IMR-90 (cell line): ENCODE results near the gene TANK. TPM values are rescaled to one million over a fixed set of nuclear protein-coding genes. Genes with fewer than 3 reads are reported as not detected.

Experiments used
- ATAC-seq: fragments of 200-7000 bp; cut with Tn5 transposase; 2 replicates; pipeline ENCODE4 v1.9.1; 2020; ENCODE audit warnings: low read depth, mild to moderate bottlenecking, moderate library complexity
- BruUV-seq: library from RNA; stranded (reverse); fragments of 400-500 nt; replicated peaks from 2 replicates; lab custom pipeline; 2021; lab: Mats Ljungman, UMichigan
- CTCF ChIA-PET: fragments of 300-600 bp; formaldehyde crosslinking; extraction: SDS; loops from one replicate; lab custom pipeline; 2021; ENCODE audit warnings: antibody characterized with exemption; lab: Yijun Ruan, JAX
- POLR2A ChIA-PET: fragments of 300-600 bp; sonication (Branson Sonifier 250); formaldehyde crosslinking; loops from one replicate; lab custom pipeline; 2022; ENCODE audit warnings: antibody characterized with exemption; ENCODE audit not compliant: unreplicated experiment; lab: Charles Lee
- DNase-seq: peaks from one replicate; pipeline ENCODE4 v3.0.0; 2013
- H2AFZ ChIP-seq: replicated peaks from 2 replicates; pipeline ENCODE3; 2013; ENCODE audit warnings: low read length, mild to moderate bottlenecking; ENCODE audit not compliant: poor library complexity
- H2AK5ac ChIP-seq: 2 replicates; pipeline ENCODE4 v1.6.1; 2013; ENCODE audit warnings: low read depth, low read length, inconsistent platforms
- H2AK9ac ChIP-seq: replicated peaks from 2 replicates; pipeline ENCODE3; 2013; ENCODE audit warnings: mild to moderate bottlenecking, low read depth, low read length, moderate library complexity; ENCODE audit not compliant: poor library complexity
- H2BK120ac ChIP-seq: 2 replicates; pipeline ENCODE4 v1.6.1; 2013; ENCODE audit warnings: low read depth, low read length, inconsistent platforms
- H2BK15ac ChIP-seq: 3 replicates; pipeline ENCODE4 v1.6.1; 2013; ENCODE audit warnings: low read depth, low read length, inconsistent platforms
- H2BK20ac ChIP-seq: 2 replicates; pipeline ENCODE4 v1.6.1; 2013; ENCODE audit warnings: low read depth, mild to moderate bottlenecking, inconsistent platforms, low read length, moderate library complexity
- H2BK5ac ChIP-seq: 2 replicates; pipeline ENCODE4 v1.6.1; 2013; ENCODE audit warnings: mild to moderate bottlenecking, low read depth, low read length, inconsistent platforms; ENCODE audit not compliant: poor library complexity, severe bottlenecking
- H3K14ac ChIP-seq: replicated peaks from 2 replicates; pipeline ENCODE4 v1.6.1; 2013; ENCODE audit warnings: low read depth, low read length, inconsistent platforms
- H3K18ac ChIP-seq: 2 replicates; pipeline ENCODE4 v1.6.1; 2013; ENCODE audit warnings: low read depth, low read length, control low read depth
- H3K23ac ChIP-seq: 2 replicates; pipeline ENCODE4 v1.6.1; 2013; ENCODE audit warnings: low read depth, low read length, inconsistent platforms
- H3K27ac ChIP-seq: 2 replicates; pipeline ENCODE4 v1.5.1; 2013; ENCODE audit warnings: mild to moderate bottlenecking, control low read depth, low read length; ENCODE audit not compliant: insufficient read depth
- H3K27me3 ChIP-seq: 2 replicates; pipeline ENCODE4 v1.6.1; 2013; ENCODE audit warnings: low read length; ENCODE audit not compliant: control insufficient read depth, insufficient read depth
- H3K36me3 ChIP-seq: 2 replicates; pipeline ENCODE4 v1.6.1; 2013; ENCODE audit warnings: low read length, mixed read lengths; ENCODE audit not compliant: control insufficient read depth, insufficient read depth
- H3K4ac ChIP-seq: 2 replicates; pipeline ENCODE4 v1.6.1; 2013; ENCODE audit warnings: low read depth, low read length, inconsistent platforms
- H3K4me1 ChIP-seq: 2 replicates; pipeline ENCODE4 v1.6.1; 2013; ENCODE audit warnings: low read length, mixed read lengths; ENCODE audit not compliant: control insufficient read depth, insufficient read depth
- H3K4me2 ChIP-seq: 2 replicates; pipeline ENCODE4 v1.6.1; 2013; ENCODE audit warnings: low read depth, mild to moderate bottlenecking, control low read depth, low read length, moderate library complexity
- H3K4me3 ChIP-seq: 2 replicates; pipeline ENCODE4 v1.5.1; 2013; ENCODE audit warnings: low read depth, mild to moderate bottlenecking, control low read depth, low read length, moderate library complexity; ENCODE audit not compliant: insufficient read depth
- H3K56ac ChIP-seq: 2 replicates; pipeline ENCODE4 v1.6.1; 2013; ENCODE audit warnings: low read length, inconsistent platforms; ENCODE audit not compliant: insufficient read depth; ENCODE audit errors: extremely low read depth
- H3K79me1 ChIP-seq, 2 experiments: 2 replicates each; pipeline ENCODE4 v1.6.1; 2013; ENCODE audit warnings: low read length in 2 of 2, inconsistent platforms in 1 of 2, low read depth in 1 of 2
- H3K9ac ChIP-seq: 2 replicates; pipeline ENCODE4 v1.6.1; 2013; ENCODE audit warnings: low read depth, low read length, control low read depth
- H3K9me1 ChIP-seq: 2 replicates; pipeline ENCODE4 v1.6.1; 2013; ENCODE audit warnings: low read length, inconsistent platforms; ENCODE audit not compliant: insufficient read depth
- H3K9me3 ChIP-seq: 2 replicates; pipeline ENCODE4 v1.6.1; 2013; ENCODE audit warnings: low read length; ENCODE audit not compliant: control insufficient read depth, insufficient read depth
- H4K20me1 ChIP-seq: 2 replicates; pipeline ENCODE4 v1.6.1; 2013; ENCODE audit warnings: low read length, inconsistent platforms; ENCODE audit not compliant: insufficient read depth
- H4K5ac ChIP-seq: 2 replicates; pipeline ENCODE4 v1.6.1; 2013; ENCODE audit warnings: mild to moderate bottlenecking, low read depth, low read length, control low read depth
- H4K8ac ChIP-seq, 2 experiments: 2 replicates each; pipeline ENCODE4 v1.6.1; 2013; ENCODE audit warnings: low read depth in 2 of 2, low read length in 2 of 2, control low read depth in 1 of 2, inconsistent platforms in 1 of 2
- H4K91ac ChIP-seq: 2 replicates; pipeline ENCODE4 v1.6.1; 2013; ENCODE audit warnings: low read depth, low read length, inconsistent platforms; ENCODE audit not compliant: insufficient read depth
- BHLHE40 ChIP-seq: fragments of 150-350 bp; IDR thresholded peaks from 2 replicates; pipeline ENCODE4 v1.6.1; 2016; ENCODE audit warnings: mild to moderate bottlenecking, low read depth, low read length
- CHD1 ChIP-seq: IDR thresholded peaks from 2 replicates; pipeline ENCODE4 v1.6.1; 2012; ENCODE audit warnings: low read depth, low read length, improper control_type of control experiment
- CTCF ChIP-seq: conservative IDR thresholded peaks from 2 replicates; pipeline ENCODE4 v1.5.1; 2012; ENCODE audit warnings: mild to moderate bottlenecking, low read depth, low read length, improper control_type of control experiment
- MAFK ChIP-seq: IDR thresholded peaks from 2 replicates; pipeline ENCODE4 v1.6.1; 2012; ENCODE audit warnings: low read depth, low read length, improper control_type of control experiment
- MAZ ChIP-seq: IDR thresholded peaks from 2 replicates; pipeline ENCODE4 v1.6.1; 2012; ENCODE audit warnings: low read depth, mild to moderate bottlenecking, low read length, improper control_type of control experiment, moderate library complexity, borderline replicate concordance
- MXI1 ChIP-seq: IDR thresholded peaks from 2 replicates; pipeline ENCODE4 v1.6.1; 2012; ENCODE audit warnings: low read depth, mild to moderate bottlenecking, low read length, moderate library complexity, borderline replicate concordance
- NFE2L2 ChIP-seq: fragments of 150-350 bp; IDR thresholded peaks from 2 replicates; pipeline ENCODE4 v1.6.1; 2016; ENCODE audit warnings: low read depth, mild to moderate bottlenecking, low read length
- RAD21 ChIP-seq: IDR thresholded peaks from 2 replicates; pipeline ENCODE4 v1.6.1; 2012; ENCODE audit warnings: low read length, improper control_type of control experiment
- USF2 ChIP-seq: fragments of 150-350 bp; IDR thresholded peaks from 2 replicates; pipeline ENCODE4 v1.6.1; 2017; ENCODE audit warnings: mild to moderate bottlenecking, antibody characterized with exemption, low read length, low read depth
- dilution Hi-C: fragments of 300-500 bp; cut with HindIII; formaldehyde crosslinking; loops from one replicate; pipeline ENCODE4 v1.14.3; 2018; ENCODE audit warnings: low sequenced_read_pairs; ENCODE audit not compliant: unreplicated experiment
- in situ Hi-C: fragments of 300-500 bp; cut with MboI; formaldehyde crosslinking; loops from 3 replicates; pipeline ENCODE4 v1.14.3; 2019; ENCODE audit warnings: low sequenced_read_pairs, inconsistent platforms, mixed read lengths
- intact Hi-C: fragments of 100-400 bp; cut with micrococcal nuclease; formaldehyde crosslinking; loops from 2 replicates; pipeline ENCODE4 v1.10.0; 2022
- polyA plus RNA-seq, 3 experiments: library from polyadenylated mRNA; depleted of rRNA; stranded (reverse); fragments of >200 nt; gene quantifications; 2 replicates each; pipeline ENCODE4 v1.2.3, GENCODE V29; 2012; ENCODE audit warnings: low replicate concordance in 1 of 3
- total RNA-seq: library from RNA; depleted of rRNA; stranded (reverse); fragments of >200 nt; gene quantifications from 2 replicates; pipeline ENCODE4 v1.2.3, GENCODE V29; 2012
- TF ChIP-seq, protein P1 (sequence below): fragments of 150-350 bp; IDR thresholded peaks from 2 replicates; pipeline ENCODE4 v1.6.1; 2016; ENCODE audit warnings: low read depth, mild to moderate bottlenecking, low read length, moderate library complexity, borderline replicate concordance

Gene TANK
- total and polyA plus RNA-seq, 2 of the 4 experiments (the other 2 are of a cell fraction): 25.4 to 41.9 TPM

GRCh38 chr2:161152302-161152701 lies 7.9 kb upstream of the TANK start:
- Histone ChIP-seq H2AK5ac (no peak overlapping the region), H3K79me1 (no peaks in the 10 kb centered on the region), H3K27ac (no peak overlapping the region), H3K14ac (no peak overlapping the region), H3K9ac (no peak overlapping the region), H3K18ac (no peak overlapping the region), H3K4me3 (no peak overlapping the region), H4K5ac (no peak overlapping the region), H2BK20ac (no peak overlapping the region), H4K8ac (no peak overlapping the region), H2BK15ac (no peak overlapping the region), H3K23ac (no peak overlapping the region), H2BK120ac (no peak overlapping the region), H2AK9ac (no peak overlapping the region), H4K20me1 (no peaks in the 10 kb centered on the region), H3K4ac (no peak overlapping the region), H2AFZ (no peak overlapping the region), H3K9me3 (0 out of 2 replicates have a peak, but pooled peaks cover 5% of the 10 kb centered on the region), H3K4me2 (no peak overlapping the region), H3K56ac (no peak overlapping the region), H3K4me1 (no peaks in the 10 kb centered on the region), H3K27me3 (no peaks in the 10 kb centered on the region), H3K36me3 (no peaks in the 10 kb centered on the region), H4K91ac (no peak overlapping the region), H3K9me1 (no peaks in the 10 kb centered on the region), H2BK5ac (no peak overlapping the region)
- dilution Hi-C loops (no loop called here), in situ Hi-C loops (no loop called here), intact Hi-C loops (no loop called here)
- DNase-seq (no peak), ATAC-seq (no peak)
- ChIA-PET POLR2A (no interaction called here), CTCF (no interaction called here)
- TF ChIP-seq CHD1: no peak
- TF ChIP-seq MXI1: no peak
- TF ChIP-seq NFE2L2: no peak
- TF ChIP-seq MAZ: no peak
- TF ChIP-seq, protein P1, sequence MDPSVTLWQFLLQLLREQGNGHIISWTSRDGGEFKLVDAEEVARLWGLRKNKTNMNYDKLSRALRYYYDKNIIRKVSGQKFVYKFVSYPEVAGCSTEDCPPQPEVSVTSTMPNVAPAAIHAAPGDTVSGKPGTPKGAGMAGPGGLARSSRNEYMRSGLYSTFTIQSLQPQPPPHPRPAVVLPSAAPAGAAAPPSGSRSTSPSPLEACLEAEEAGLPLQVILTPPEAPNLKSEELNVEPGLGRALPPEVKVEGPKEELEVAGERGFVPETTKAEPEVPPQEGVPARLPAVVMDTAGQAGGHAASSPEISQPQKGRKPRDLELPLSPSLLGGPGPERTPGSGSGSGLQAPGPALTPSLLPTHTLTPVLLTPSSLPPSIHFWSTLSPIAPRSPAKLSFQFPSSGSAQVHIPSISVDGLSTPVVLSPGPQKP: no peak
- no peak for TF ChIP-seq BHLHE40
- no peak for TF ChIP-seq USF2
- no peak for TF ChIP-seq MAFK
- no peak for TF ChIP-seq RAD21
- TF ChIP-seq CTCF: no peak
- BruUV-seq: no TSS peak
